Measurements from ENCODE around the gene GNG11. TPM values are rescaled to one million over a fixed set of nuclear protein-coding genes. Genes with fewer than 3 reads are reported as not detected.

Gene GNG11
- total RNA-seq, 1 donor from 2014 or later, result 15.0 TPM

DNA sequence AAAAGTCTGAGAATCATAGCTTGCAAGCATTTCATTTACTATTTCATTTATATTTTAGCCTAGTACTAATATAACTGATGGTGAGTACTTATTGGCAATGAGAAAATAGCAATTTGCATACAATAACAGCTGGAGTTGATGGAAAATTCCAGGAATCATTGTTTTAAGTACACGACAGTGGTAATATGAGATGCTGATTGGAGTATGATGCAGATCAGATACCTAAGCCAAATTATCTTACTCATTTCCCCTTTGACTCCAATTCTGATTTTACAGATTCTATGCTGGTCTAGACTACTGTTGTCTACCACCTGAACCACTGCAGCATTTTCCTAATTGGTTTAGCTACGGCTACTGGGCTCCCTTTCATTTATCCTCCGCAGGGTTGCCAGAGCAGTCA, 36.7 kb downstream of the GNG11 start:
- intact Hi-C loops (cut with DNase I), result no loop called here
- Histone ChIP-seq H3K4me3 (no peak overlapping the region), H3K27ac (no peak overlapping the region), H3K4me1 (no peaks in the 10 kb centered on the region), H3K36me3 (no peaks in the 10 kb centered on the region), H3K9me3 (no peaks in the 10 kb centered on the region), H3K27me3 (no peaks in the 10 kb centered on the region)
- no peak for DNase-seq (ENCODE audit: extremely low spot score in 2 of 2)
- no peak for TF ChIP-seq POLR2A (IDR thresholded peaks at IDR 0.05)
- TF ChIP-seq, protein P1, sequence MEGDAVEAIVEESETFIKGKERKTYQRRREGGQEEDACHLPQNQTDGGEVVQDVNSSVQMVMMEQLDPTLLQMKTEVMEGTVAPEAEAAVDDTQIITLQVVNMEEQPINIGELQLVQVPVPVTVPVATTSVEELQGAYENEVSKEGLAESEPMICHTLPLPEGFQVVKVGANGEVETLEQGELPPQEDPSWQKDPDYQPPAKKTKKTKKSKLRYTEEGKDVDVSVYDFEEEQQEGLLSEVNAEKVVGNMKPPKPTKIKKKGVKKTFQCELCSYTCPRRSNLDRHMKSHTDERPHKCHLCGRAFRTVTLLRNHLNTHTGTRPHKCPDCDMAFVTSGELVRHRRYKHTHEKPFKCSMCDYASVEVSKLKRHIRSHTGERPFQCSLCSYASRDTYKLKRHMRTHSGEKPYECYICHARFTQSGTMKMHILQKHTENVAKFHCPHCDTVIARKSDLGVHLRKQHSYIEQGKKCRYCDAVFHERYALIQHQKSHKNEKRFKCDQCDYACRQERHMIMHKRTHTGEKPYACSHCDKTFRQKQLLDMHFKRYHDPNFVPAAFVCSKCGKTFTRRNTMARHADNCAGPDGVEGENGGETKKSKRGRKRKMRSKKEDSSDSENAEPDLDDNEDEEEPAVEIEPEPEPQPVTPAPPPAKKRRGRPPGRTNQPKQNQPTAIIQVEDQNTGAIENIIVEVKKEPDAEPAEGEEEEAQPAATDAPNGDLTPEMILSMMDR (IDR thresholded peaks at IDR 0.05), result no peak
- no peak for TF ChIP-seq POLR2AphosphoS5 (IDR thresholded peaks at IDR 0.05; ENCODE audit: insufficient read depth in 1 of 2, low read depth in 1 of 2)

- intact Hi-C loops (cut with DNase I), result no loop called here
- H3K27me3 ChIP-seq, result no peaks in the 10 kb centered on the region
- no peak overlapping the region for H3K4me3 ChIP-seq
- no peaks in the 10 kb centered on the region for H3K36me3 ChIP-seq
- H3K9me3 ChIP-seq, result no peaks in the 10 kb centered on the region
- no peak for DNase-seq (ENCODE audit: extremely low spot score in 2 of 2)
- H3K27ac ChIP-seq, result no peak overlapping the region
- H3K4me1 ChIP-seq, result no peaks in the 10 kb centered on the region
- TF ChIP-seq, protein P1 (IDR thresholded peaks at IDR 0.05), result no peak
- no peak for TF ChIP-seq POLR2AphosphoS5 (IDR thresholded peaks at IDR 0.05; ENCODE audit: insufficient read depth in 1 of 2, low read depth in 1 of 2)
- no peak for TF ChIP-seq POLR2A (IDR thresholded peaks at IDR 0.05)
These were observed 37.1 kb downstream of the GNG11 start for GRCh38 chr7:93958651-93959050.

DNA sequence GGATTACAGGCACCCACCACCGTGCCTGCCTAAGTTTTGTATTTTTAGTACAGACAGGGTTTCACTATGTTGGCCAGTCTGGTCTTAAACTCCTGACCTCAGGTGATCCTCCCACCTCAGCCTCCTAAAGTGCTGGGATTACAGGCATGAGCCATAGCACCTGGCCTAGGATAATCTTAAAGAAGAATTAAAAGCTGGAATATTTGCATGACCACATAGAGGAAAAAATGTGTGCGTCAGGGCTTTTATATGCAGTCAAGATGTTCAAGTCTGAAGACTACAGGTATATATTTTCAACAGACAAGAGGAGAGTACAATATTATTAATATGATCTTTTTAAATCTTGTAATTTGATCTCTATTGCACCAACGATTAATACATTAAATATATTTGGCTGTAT, 39.5 kb downstream of the GNG11 start:
- intact Hi-C loops (cut with DNase I), result no loop called here
- H3K9me3 ChIP-seq, result no peaks in the 10 kb centered on the region
- no peak overlapping the region for H3K4me3 ChIP-seq
- TF ChIP-seq POLR2AphosphoS5 (IDR thresholded peaks at IDR 0.05; ENCODE audit: insufficient read depth in 1 of 2, low read depth in 1 of 2), result no peak
- H3K36me3 ChIP-seq, result no peaks in the 10 kb centered on the region
- no peak overlapping the region for H3K27ac ChIP-seq
- DNase-seq (ENCODE audit: extremely low spot score in 2 of 2), result no peak
- H3K4me1 ChIP-seq, result no peaks in the 10 kb centered on the region
- H3K27me3 ChIP-seq, result no peaks in the 10 kb centered on the region

- no peaks in the 10 kb centered on the region for H3K27me3 ChIP-seq
- no peak for DNase-seq (ENCODE audit: extremely low spot score in 2 of 2)
- intact Hi-C loops (cut with DNase I), result no loop called here
- H3K4me3 ChIP-seq, result no peak overlapping the region
- H3K9me3 ChIP-seq, result no peaks in the 10 kb centered on the region
- H3K36me3 ChIP-seq, result no peaks in the 10 kb centered on the region
- H3K27ac ChIP-seq, result no peak overlapping the region
- H3K4me1 ChIP-seq, result no peaks in the 10 kb centered on the region
- TF ChIP-seq POLR2A (IDR thresholded peaks at IDR 0.05) (no peak), POLR2AphosphoS5 (IDR thresholded peaks at IDR 0.05; ENCODE audit: insufficient read depth in 1 of 2, low read depth in 1 of 2) (no peak)
- TF ChIP-seq, protein P1 (IDR thresholded peaks at IDR 0.05), result no peak
These were observed 42.7 kb downstream of the GNG11 start for GRCh38 chr7:93964262-93964661.

DNA sequence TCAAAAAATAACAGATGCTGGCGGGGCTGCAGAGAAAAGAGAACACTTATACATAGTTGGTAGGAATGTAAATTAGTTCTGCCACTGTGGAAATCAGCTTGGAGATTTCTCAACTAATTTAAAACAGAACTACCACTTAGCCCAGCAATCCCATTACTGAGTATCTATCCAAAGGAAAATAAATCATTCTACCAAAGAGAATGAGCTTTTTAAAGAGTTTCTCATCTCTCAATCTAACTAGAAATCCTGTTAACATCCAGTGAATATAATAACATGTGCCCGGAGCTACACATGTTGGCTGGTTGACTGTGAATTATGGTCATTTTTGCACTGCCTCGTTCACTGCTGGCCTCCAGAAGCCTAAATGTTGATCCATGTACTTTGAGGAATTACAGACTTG, 43.3 kb downstream of the GNG11 start:
- Histone ChIP-seq H3K4me1 (no peaks in the 10 kb centered on the region), H3K9me3 (no peaks in the 10 kb centered on the region), H3K36me3 (no peaks in the 10 kb centered on the region), H3K4me3 (no peak overlapping the region), H3K27ac (no peak overlapping the region), H3K27me3 (no peaks in the 10 kb centered on the region)
- TF ChIP-seq POLR2AphosphoS5 (IDR thresholded peaks at IDR 0.05; ENCODE audit: insufficient read depth in 1 of 2, low read depth in 1 of 2) (no peak), POLR2A (IDR thresholded peaks at IDR 0.05) (no peak)
- TF ChIP-seq, protein P1 (IDR thresholded peaks at IDR 0.05), result no peak
- no peak for DNase-seq (ENCODE audit: extremely low spot score in 2 of 2)
- intact Hi-C loops (cut with DNase I), result no loop called here
